HTR-8/SVneo (cell line): ENCODE measurements around the gene COL1A1.
A peak's percentile ranks its signal among the peaks of the same experiment; 100 is the strongest.

ENCODE experiments used
- DNase-seq: peaks from one replicate; pipeline ENCODE4 v3.0.0; 2011; ENCODE audit warnings: low spot score, mixed read lengths; ENCODE audit not compliant: insufficient read length
- FAIRE-seq: peaks from 2 replicates; lab custom pipeline; 2011; peaks lifted over from hg19 to GRCh38; lab: Jason Lieb, UNC

COL1A1 gene

DNA sequence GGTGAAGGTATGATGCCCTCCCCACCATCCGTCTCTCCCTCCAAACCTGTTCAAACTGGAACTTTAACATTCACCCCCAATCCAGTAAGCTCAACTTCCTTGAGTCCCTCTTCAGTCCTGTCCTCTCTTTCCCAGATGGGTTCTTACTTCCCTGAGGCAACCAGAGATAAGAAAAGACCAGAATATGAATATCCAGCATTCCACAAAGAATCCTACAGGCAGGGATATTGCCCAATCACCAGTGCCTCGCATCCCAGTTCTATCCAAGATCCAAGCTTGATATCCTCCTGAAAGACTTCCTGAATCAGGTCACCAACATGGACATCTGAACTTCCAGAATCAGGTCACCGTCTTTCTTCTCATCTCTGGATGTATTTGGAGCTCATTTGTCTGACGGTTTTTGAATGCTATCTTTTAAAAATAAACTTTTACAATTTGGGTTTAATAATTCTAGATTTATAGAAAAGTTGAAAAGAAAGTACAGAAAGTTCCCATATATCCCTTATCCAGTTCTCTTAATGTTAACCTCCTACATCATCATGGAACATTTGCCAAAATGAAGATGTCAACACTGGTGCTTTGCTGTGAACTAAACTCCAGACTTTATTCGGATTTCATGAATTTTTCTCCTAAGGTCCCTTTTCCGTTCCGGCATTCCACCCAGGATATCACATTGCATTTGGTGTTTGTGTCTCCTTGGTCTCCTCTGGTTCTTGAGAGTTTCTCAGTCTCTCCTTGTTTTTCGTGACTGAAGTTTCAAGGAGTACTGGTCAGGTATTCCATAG is 13.7 kb upstream of the COL1A1 start:
- FAIRE-seq (no peak), DNase-seq (no peak)

DNA sequence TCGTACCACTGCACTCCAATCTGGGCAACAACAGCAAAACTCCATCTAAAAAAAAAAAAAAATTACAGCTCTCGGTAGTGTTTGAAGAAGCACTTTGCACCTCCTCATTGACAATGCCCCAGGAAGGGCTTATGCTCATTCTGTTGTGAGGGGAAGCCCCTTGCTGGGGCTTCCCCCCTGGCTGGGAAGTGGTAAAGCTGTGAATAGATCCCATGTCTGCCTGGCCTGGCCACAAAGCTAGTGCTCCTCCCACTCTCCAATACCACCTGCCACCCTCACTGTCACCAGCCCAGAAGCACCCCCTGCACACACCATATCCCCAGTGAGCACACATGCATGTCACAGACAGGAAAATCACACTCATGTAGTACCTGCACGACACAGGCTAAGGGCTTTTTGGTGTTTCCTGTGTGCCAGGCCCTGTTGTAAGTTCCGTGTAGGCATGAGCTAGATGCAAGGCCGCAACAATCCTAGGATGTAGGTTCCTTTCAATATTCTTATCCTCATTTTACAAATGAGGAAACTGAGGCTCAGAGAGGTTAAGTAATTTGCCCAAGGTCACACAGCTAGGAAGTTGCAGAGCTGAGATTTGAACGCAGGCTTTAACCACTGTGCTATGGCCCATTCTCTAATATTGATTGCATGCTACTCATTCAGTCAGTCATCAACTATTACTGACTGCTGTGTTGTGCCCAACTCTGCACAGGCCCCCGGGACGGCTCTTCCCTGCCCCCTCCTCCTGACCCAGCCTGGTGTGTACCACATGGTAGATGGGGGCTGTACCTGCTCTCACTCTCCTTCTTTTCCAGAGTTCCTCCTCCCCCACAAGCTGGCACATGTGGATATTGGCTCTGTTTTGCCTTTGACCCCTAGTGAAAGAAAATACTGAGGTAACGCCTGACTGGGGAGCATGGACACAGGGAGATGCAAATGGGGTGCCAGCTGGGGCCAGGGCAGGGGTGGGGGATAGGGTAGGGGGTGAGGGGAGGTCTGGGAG is 11.9 kb upstream of the COL1A1 start:
- DNase-seq (no peak), FAIRE-seq (peak; percentile 48)

DNA sequence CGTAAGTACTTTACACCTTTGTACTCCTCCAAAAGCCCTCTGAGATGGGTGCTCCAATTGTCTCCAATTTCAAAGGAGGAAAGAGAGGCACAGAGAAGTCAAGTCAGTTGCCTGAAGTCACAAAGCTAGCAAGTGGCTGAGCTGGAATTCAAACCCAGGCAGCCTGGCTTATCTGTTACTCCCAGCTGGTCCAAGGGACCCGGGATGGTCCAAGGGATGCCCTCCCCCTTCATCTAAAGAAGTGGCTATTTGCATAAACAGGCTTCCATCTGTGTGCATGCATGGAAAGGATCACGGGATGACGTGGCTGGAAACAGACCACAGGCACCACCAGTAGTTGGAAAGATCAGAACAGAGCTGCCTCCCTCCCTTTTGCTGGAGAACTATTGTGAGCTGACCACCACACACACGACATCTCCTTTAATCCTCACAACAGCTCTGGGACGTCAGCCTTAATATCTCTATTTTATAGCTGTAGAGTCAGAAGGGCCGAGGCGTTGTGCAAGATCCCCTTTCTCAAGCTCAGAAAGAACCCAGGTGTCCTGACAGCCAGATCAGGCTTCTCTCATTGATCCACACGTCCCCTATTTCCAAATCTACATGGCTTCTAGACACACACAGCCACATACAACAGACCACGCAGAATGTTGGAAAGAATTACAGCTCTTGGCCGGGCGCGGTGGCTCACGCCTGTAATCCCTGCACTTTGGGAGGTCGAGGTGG is 10.9 kb upstream of the COL1A1 start:
- FAIRE-seq: no peak
- no peak for DNase-seq

DNA sequence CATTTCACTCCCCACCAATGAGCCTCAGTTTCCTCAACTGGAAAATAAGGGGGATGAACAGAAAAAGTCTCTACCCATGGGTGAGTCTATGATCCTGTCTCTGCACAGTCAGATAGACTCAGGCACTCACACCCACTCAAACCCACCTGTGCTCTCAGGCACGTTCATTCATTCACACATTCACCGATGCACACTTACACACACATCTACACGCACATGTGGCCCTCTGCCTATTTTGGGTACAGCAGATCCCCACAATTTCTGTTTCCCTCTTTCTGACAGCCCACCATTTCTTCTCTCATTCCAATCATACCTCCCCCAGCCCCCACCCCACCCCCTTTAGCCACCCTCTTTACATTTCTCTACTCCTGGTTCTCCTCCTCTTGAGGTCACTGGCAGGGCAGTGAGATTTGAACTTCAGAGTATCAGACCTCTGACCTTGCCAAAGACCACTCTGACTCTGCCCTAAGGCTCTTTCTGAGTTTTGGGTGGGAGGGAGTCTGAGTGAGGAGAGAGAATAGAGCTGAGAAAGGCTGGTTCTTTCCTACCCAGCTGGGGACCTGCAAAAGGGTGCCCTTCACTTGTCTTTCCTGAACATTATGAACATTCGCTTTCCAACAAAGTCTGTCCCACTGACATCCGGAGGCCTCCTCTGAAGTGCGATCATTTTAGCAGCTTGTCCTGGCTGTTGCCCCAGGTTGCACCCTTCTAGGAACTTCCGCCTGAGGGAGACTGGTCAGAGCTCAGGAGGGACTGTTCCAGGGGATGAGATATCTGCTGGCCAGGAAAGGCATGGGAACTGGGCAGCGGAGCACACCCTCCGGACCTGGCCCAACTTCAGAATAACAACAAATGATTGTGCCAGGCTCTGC is 10.1 kb upstream of the COL1A1 start:
- FAIRE-seq: peak; percentile 54
- no peak for DNase-seq

DNA sequence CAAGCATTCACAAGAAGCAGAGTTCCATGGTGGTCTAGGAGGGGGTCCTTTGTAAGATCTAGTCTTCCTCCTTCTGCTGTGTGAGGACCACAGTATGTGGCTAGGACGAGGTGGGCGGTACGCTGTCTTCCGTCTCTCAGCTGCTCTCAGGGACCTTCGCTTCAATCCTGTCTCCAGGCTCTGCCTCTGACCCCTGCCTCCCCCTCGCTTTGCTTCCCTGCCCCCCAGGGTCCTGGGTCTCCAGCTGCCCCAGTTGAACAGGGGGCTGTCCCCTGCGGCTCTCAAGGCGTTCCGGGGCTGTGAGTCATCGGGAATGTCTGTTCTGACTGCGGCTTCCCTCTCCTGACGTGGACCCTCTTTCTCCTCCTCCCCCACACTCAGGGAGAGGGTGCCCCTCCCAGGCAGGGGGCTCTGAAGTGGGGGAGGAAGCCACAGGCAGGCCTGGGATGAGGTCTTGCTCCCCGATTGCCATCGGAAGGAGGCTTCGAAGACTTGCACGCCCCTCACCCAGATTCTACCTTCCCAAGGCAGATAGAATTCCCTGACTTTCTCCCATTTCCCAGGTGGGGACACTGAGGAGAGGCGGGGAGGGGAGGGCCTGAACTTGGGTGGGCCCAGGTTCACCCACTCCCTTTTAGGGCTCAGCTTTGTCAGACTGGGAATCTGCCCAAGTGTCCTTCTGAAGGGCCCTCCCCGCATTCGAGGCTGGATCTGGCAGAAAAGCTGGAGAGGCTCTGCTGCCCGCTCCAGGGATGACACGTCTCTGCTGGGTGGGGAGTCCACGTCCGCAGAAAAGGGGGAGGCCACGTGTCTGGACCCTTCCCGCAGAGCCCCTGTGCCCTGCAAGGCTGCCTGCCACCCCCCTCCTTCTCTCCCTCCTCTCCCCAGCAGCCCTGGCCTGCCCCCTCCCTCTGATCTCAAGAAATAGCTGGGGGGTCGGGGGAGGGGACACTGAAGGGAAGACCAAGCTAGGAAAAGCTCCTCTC is 9.1 kb upstream of the COL1A1 start:
- FAIRE-seq: no peak
- DNase-seq: peak; percentile 99

DNA sequence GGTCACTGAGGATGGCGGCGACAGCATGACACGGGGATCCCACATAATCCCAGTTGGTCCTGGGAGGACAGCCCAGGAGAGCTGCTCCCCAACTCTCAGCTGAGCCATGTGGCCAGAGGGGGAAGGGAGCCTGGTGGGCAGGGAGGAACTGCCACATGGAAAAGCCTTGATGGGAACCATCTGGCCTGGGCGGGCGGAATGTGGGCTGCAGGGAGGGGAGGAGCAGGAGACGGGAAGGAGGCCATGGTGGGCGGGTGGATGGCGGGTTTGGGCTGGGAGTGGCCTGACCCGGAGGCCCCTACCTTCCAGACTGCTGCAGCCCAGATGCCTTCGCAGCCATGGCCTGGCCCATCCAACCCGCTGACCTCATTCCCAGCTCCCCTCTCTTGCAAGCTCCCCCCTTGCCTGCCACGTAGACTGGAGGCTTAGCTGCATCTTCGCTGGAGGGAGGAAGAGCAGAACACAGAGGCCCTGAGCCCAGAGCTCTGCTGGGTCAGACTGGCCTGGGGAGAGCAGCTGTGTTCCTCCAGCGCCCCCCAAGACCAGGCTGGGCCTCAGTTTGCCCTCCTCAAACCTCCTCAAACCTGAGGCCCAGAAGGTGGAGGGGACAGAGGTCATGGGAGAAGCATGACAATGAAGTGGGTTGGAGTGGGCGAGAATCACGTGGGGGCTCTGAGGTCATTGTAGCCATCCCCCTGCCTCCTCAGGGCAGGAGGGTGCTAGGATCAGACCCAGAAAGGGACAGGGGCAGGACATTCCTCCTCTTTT is 8.2 kb upstream of the COL1A1 start:
- FAIRE-seq (peak; percentile 99), DNase-seq (peak; percentile 97)

DNA sequence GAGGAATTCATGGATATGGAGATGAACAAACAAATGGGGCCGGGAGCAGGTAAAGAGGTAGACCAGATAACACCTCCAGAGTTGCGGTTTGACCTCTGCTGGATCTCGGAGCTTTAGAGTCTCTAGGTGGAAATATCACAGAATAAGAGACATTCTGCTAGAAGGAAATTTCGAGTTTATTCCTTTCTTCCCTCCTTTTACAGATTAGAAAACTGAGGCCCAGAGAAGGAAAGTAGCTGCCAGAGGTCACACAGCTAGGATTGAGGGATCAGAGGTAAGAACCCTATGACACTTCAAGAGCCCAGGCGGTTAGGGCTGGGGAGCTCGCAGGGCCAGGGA is 7.7 kb upstream of the COL1A1 start:
- no peak for DNase-seq
- no peak for FAIRE-seq

DNA sequence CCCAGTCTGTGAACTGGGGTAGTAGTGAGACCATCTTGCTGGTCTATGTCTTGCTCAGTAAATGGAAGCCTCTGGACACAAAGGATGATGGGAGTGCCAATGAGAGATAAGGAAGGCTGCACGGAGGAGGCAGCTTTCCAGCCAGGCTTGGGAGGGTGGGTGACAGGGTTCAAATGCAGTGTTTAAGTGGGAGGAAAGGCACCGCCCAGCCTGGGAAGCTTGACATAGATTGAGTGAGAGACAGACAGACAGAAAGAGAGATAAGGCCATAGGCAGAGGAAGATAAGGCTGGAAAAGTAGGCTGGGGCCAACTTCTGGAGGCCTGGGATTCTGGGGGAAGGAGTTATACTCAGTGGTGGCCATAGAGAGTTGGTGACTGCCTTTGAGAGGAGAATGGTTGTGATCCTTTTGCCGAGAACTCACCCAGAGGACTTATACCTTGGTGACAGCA is 7.2 kb upstream of the COL1A1 start:
- FAIRE-seq (peak; percentile 38), DNase-seq (no peak)

DNA sequence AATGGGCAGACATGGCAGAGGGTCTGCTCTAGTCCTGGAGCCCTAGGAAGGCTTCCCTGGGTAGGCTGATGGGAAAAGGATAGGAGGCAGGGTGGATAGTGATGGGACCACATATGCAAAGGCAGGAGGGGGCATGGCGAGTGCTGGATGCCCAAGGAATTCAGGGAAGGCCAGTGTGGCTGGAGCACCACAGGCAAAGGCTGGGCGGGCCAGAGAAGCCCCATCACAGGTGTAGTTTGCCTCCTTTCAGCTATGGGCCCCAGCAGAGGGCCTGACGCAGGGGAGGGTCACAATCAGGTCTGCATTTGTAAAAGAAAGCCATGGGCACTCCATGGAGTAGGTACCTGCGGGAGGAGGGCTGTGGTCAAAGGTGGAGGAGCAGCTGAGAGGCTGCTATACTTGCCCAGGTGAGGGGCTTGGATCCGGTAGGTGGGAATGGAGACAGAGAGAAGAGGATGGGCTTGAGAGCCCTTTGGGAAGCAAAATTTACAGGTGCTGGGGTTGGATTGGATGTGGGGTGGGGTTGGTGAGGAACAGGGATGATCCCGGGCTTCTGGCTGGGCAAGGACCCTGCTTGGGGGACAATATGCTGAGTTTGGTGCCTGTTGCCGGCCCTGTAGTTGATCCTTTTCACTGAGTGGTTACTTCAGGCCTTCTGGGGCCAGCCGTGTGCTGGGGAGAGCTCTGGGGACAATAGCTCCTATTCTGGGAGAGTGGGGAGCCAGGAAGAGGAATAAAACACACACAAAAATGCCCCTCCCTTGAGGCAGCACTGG is 6.5 kb upstream of the COL1A1 start:
- DNase-seq (no peak), FAIRE-seq (peak; percentile 28)

DNA sequence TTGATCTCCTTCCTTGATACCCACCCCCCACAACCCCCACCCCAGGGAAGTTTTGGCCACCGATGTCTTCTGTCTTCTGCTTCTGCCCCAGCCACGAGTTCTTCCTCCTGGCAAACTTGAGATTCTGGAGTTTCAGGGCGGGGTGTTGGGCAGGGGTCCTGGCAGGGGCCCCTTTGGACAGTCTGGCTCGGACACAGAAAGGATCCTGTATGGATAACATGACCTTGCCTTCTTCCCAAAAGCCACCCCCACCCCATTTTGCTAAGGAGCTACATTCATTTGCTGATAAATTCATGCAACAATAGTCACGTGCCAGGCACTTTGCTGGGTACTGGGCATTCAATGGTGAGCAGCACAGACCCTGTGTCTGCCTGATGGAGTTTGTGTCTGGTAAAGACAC is 5.9 kb upstream of the COL1A1 start:
- DNase-seq (no peak), FAIRE-seq (peak; percentile 54)

DNA sequence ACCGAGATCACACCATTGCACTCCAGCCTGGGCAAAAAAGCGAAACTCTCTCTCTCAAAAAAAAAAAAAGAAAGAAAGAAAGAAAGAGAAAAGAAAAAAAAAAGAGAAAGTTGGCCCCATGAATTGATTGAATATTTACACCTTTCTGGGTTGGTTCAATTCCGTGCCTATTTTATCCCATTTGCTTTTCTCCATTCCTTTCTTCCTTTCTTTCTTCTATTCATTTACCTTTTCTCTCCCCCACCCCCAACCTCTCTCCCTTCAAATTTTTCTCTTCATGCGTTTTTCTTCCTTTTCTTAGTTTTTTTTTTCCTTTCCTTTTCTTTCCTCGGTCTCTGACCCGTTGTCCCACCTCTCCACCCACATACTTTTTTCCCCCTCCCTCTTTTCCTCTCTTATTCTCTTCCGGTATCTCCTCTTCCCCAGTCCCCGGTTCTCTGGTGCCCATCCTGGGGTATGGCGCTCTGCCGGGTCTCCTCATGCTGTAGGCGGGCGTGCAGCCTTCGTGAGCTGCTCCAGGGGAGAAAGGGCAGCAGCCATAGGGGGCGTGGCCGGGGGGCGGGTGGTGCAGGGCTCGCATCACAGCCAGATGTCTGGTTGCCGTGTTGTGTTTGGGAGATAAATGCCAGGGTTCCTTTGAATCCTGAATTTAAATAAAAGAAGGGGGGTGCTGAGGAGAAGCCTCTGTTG is 5.3 kb upstream of the COL1A1 start:
- no peak for FAIRE-seq
- no peak for DNase-seq

DNA sequence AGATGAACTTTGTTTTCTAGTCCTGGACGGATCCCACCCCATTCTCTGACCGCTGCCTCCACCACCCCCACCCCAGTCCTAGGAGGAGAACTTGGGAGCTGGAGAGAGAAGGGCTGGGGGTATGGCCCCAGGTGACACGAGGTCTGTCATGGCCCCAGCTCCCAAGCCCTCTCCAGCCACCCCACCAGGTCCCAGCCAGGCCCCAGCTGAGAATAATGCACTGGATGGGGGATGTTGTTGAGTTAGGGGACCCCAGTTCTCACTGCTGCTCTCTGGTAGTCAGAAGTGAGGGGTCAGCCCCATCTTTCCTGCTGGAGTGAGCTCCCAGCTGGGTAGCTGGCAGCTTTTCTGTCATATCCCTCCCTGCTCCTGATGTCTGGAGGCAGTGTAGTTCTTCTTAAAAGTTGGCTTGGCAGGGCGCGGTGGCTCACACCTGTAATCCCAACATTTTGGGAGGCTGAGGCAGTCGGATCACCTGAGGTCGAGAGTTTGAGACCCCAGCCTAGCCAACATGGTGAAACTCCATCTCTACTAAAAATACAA is 4.6 kb upstream of the COL1A1 start:
- FAIRE-seq (no peak), DNase-seq (no peak)

DNA sequence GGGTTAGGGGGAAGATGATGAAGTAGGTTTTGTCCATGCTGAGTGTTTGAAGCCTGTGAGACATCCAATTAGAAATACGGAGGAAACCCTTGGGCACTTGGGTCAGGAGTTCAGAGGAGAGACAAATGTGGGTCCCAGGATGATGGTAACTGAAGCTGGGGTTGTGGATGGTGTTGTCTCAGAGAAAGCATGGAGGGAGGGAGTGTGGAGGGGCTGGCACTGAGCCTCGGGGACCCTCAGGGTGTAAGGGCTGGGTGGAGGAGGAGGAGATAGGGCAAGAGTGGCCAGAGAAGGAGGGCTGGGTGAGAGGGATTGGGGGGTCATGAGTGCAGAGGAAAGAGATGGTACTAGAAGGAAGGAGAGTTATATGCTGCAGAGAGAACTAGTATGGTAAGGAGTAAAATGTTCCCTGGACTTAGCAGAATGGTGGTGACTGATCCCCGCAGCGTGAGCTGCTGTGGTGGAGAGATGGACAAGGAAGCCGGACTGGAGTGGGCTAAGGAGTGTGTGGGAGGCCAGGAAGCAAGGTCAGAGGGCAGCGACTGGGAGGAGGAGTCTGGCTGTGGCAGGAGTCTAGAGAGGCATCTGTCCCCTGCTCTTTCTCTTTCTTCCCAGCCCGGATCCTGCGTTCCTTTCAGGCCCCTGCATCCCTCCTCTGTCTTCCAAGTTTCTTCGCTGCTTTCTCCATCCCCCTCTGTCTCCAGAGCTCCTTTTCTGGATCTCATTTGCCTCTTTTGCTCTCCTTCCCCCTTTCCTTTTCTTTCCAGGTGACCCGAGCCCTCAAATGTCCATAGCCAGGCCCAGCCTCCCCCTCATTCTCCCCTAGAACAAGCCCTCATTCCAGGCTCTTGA is 3.9 kb upstream of the COL1A1 start:
- peak; percentile 73 for FAIRE-seq

DNA sequence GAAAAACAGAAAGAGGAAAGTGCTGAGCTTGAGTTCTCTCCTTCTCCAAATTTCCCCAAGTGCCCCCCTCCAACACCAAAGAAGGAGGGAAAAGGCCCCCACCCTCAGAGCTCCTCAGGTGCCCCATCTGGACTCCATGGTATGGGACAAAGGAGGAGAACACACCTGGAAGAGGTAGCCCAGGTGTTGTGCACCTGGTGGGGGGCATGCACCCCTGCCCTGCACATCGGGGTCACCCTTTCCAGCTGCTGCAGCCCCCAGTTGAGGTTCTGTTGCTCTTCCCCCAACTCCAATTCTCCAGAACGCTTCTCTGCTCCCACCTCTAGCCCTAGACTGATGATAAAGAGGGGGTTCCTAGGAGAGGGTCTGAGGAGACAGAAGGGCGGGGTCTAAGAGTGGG is 3.0 kb upstream of the COL1A1 start:
- no peak for FAIRE-seq
- DNase-seq: no peak

More for the DNA sequence above, 3.9 kb upstream of the COL1A1 start:
- DNase-seq: no peak

DNA sequence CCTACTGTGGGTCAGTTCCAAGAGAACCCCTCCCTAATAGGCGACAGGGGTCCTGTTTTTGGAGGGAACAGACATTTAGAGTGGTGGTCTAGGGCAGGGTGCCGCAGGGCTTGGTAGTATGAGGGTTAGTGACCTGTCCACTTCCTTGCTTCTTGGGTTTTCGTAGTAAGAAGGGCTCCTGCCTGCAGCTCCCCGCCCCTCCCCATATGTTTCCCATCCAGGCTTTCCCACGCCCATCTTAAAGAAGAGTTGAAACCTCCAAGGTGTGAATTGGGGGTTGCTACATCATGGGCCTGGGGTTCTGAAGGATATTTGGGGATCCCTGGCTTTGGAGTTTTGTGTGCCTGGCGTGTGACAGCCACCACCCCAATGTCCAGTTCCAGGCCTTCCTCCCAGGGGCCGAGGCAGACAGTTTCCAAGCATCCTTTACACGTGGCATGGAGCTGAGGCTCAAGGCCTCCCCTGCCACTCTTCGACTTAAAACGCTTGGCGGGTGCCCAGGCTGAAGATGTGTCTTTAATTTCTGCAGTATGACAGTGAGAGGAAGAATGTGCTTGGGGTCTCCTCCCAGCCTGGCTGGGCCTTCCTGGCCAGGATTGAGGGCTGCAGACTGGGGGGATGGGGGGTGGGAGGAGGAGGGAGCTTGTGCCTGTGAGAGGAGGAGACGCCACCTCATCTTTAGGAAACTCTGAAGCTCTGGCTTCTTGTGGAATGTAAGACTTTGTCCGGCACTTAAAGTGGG is 2.3 kb upstream of the COL1A1 start:
- DNase-seq (no peak), FAIRE-seq (peak; percentile 67)
